HG02981 (cell line): ENCODE data around the gene ALDH8A1.

Experiments
- ATAC-seq: cut with Tn5 transposase; IDR thresholded peaks from one replicate; pipeline ENCODE4 v1.9.1; 2021; ENCODE audit warnings: mild to moderate bottlenecking, moderate library complexity; ENCODE audit not compliant: unreplicated experiment

The ALDH8A1 gene, protein sequence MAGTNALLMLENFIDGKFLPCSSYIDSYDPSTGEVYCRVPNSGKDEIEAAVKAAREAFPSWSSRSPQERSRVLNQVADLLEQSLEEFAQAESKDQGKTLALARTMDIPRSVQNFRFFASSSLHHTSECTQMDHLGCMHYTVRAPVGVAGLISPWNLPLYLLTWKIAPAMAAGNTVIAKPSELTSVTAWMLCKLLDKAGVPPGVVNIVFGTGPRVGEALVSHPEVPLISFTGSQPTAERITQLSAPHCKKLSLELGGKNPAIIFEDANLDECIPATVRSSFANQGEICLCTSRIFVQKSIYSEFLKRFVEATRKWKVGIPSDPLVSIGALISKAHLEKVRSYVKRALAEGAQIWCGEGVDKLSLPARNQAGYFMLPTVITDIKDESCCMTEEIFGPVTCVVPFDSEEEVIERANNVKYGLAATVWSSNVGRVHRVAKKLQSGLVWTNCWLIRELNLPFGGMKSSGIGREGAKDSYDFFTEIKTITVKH

DNA sequence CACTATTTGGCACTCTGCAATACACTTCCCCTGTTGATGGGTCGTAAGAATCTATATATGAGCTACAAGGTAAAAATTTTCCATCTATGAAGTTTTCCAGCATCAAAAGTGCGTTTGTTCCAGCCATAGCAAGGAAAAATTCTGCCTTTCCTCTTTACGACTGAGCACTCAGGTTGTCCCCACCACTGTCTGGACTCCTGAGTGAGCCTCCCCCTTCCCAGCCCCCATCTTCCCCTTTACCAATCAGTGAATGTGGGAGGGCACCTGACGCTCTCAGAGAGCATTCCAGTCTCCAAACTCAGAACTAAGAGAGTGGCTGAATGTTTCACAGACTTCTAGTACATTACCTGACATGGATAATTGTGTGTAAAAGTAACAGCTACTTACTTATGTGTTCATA lies at the start of gene ALDH8A1:
Gene ALDH8A1 (minus strand): TSS at position 175 of the 400 bp plus-strand sequence. CDS start 48 bp downstream, at position 127.
- ATAC-seq = no peak

DNA sequence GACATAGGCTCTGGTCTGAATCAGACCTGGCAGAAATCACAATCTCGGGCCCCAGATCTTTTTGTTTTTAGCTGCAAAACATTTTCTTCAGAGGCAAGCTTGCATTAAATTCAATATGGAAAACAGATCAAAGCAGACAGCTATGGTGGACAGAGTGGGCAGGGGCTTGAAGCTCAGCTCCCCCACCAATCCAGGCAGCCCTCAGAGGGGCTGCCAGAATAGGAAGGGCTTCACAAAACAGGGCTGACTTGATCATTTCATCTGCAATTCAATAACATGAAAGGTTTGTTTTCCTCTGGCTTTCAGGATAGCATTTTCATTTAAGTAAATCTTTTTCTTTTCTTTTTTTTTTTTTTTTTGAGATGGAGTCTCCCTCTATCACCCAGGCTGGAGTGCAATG lies 49.2 kb upstream of the ALDH8A1 start:
- no peak for ATAC-seq

DNA sequence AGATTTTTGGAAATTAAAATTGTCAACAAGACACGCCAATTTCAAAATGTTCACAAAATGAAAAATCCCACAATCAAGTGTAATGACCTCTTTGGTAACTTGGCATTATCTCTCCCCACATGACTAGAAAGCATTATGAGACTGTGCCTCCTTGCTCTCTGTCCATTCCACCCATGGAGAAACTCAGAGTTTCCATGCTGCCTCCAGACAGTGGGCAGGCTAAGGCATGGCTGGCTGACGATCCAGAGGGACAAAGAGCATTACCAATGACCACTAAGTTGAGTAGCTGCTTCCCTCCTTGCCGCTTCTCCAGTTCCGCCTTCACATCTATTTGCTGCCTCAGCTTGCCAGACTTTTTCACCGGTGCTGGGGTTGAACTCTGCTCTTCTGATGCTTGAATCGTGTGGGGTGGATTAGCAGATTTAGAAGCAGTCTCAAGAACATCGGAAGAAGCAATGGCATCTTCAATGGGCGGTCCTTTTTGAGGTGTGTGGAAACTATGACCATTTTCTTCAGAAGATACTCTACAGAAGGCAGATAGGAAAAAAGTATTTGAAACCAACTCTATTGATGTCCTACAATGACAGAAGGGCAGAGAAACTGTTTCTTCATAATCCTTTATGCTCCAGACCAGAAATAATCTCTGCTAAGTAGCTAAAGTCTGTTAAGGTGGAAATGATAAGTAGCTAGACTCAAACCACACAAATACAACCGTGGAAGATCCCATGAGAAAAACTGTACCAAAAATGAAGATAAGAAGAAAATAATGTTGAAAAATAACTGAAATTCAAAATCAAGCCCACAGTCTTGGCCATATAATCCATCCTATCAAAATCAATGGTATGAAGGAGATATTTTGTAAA lies 47.5 kb upstream of the ALDH8A1 start:
- ATAC-seq = no peak

DNA sequence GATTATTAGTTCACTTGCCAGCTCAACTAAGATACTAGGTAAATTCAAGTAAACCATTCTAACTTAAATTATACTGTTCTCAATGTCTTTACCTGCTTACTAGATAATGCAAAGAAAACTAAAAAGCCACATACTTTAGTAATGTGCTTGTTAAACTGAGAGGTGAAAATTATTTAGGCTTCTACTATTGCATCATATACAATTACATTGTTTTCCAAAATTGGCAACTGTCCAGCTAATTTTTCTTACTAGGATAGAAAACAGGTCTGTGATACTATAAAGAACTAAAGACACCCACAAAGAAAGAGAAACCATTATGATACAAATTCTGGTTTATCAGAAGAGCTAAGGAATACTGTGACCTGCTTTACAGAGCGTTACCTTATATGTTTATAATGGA lies 45.6 kb upstream of the ALDH8A1 start:
- no peak for ATAC-seq

DNA sequence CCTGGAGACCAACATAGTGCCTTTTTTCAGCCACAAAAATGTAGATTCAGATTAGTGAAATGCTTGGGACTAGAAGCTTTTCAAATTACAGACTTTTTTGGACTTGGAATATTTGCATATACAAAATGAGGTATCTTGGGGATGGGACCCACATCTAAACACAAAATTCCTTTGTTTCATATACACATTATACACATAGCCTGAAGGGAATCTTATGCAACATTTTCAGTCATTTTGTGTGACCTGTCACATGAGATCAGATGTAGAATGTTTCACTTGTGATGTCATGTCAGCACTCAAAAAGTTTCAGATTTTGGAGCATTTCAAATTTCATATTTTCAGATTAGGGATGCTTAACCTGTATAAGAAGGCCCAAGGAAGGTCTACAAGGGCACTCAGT lies 44.5 kb upstream of the ALDH8A1 start:
- ATAC-seq = no peak

DNA sequence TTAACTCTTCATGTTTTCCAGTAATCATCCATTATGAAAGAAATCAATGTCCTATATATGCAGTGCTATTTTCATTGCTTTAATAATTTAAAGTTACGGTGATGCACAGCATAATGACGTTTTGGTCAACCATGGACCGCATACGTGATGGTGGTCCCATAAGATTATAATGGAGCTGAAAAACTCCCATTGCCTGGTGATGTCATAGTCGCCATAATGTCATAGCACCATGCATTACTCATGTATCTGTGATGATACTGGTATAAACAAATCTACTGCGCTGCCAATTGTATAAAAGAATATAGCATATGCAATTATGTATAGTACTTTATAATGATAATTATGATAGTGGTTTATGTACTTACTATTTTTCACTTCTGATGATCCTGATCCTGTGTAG lies 42.3 kb upstream of the ALDH8A1 start:
- ATAC-seq = no peak

DNA sequence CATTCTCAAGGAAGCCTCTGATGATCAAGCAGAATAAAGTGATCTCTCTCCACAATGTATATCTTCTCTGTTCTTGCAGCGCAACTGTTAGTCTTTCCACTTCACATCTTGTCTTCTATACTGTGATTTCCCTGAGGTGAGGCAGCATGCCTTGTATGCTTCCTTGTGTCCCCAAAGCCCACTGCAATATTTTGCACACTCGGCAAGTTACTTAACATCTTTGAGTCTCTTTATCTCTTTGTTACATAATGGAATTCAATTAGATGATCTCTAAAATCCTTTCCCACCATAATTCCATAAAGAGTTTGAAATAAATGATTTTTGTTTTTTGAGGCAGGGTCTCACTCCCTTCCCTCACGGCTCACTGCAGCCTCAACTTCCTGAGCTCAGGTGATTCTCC lies 40.4 kb upstream of the ALDH8A1 start:
- ATAC-seq = no peak

DNA sequence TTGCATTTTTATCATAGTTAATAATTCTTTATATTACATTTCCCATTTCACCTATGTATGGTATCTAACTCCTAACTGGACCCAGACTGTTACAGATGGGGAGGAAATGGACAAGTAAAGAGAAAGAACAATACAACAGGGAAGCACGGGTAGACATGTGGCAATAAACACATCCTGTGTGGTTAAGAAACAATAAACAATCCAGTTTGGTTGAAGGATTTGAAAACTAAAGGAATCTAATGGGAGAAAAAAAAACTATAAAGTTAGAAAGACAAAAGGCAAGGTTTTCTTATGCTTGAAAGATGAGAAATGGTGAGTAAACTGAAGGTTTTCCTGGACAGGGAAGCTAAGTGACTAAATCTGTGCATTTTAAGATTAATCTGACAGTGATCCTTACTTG lies 34.9 kb upstream of the ALDH8A1 start:
- ATAC-seq = no peak

DNA sequence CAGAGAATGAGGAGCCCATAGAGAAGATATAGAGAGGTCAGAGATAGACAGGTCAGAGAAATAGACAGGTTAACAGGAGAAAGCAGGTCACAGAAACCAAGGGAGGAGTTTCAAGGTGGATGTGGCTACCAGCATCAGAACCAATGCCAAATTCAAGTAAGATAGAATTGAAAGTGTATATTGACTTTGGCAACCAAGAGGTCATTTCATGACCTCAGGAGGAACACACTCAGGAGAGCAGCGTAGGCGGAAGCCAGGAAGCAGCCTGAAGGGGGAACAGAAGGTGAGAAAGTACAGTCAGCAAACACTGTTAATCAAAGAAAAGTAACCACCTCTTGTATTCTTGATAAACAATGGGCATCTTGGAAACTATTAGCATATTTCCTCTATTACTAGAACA lies 33.9 kb upstream of the ALDH8A1 start:
- no peak for ATAC-seq

DNA sequence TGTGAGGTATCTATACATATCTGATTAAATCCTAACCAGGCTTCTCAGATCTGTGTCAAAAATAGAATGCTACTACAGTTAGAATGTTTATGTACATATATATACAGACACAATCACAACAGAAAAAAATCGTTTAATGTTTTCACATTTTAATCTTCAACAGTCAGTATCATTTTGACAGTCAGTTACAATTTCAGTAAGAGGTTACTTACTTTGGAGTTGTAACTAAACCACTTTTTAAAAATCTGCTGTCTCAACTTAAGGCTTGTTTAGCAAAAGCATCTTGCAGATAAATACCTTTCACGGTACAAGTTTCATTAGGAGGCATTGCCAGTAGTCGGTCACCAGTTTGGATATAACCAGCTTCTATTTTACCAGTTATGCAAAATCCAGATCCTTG lies 32.3 kb upstream of the ALDH8A1 start:
- ATAC-seq = no peak

DNA sequence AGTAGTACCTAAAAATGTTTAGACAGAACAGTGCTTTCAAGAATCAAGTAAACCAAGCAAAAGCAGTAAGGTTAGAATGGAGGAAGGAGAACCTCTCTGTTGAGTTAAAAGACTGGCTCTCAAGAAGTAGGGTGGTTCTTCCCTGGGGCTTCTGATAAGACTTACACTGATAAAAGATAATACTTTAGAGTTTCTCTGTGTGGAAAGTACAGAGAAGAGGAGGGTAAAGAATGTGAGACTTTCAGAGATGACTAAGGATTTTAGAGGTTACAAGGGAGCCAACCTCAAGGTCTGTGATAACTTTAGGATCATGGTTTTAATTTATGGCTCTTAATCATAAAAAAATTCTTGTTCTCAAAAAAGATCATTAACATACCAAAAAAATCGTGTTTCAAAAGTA lies 30.9 kb upstream of the ALDH8A1 start:
- no peak for ATAC-seq

DNA sequence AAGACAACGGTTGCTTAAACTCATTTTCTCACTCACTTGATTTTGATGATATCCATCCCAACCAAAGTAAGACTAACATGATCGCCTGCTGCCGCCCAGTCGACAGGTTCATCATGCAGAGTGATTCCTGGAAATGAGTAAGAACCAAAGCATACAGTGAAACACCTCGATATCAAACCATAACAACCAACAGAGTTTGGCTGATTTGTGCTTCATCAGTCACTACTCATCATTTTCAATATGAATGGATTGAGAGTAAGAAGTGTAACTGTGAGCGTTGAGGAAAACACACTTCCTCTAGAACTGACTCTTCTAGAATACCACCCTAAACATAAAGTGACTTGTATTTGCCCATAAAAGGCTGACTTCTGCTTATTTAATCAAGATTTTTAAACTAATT lies 29.2 kb upstream of the ALDH8A1 start:
- ATAC-seq = peak; percentile 91

DNA sequence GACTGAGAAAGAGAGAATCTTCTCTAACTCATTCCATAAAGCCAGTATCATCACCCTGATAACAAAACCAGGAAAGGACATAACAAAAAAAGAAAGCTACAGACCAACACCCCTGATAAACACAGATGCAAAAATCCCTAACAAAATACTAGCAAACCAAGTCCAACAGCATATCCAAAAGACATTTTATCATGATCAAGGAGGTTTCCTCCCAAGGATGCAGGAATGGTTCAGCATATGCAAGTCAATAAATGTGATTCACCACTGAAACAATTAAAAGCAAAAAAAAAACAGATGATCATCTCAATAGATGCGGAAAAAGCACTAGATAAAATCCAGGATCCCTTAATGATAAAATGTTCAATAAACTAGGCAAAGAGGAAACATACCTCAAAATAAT lies 24.5 kb upstream of the ALDH8A1 start:
- ATAC-seq = no peak

DNA sequence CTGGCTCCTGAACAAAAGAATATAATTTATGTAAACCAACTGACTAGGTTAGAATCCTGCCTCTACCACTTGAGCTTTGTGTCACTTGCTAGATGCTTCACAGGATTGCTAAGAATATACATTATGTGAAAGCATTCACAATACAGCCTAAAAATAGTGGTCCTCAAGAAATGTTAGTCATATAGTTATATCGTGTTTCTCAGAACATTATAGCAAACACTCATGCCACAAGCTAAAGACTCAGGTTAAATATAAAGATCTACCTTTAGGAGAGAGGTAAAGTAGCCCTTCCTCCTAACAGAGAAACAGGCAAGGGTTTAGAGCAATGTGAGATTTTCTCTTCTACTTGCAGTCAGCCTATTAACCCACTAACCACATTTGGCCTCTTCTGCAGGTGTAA lies 17.8 kb upstream of the ALDH8A1 start:
- ATAC-seq = no peak

DNA sequence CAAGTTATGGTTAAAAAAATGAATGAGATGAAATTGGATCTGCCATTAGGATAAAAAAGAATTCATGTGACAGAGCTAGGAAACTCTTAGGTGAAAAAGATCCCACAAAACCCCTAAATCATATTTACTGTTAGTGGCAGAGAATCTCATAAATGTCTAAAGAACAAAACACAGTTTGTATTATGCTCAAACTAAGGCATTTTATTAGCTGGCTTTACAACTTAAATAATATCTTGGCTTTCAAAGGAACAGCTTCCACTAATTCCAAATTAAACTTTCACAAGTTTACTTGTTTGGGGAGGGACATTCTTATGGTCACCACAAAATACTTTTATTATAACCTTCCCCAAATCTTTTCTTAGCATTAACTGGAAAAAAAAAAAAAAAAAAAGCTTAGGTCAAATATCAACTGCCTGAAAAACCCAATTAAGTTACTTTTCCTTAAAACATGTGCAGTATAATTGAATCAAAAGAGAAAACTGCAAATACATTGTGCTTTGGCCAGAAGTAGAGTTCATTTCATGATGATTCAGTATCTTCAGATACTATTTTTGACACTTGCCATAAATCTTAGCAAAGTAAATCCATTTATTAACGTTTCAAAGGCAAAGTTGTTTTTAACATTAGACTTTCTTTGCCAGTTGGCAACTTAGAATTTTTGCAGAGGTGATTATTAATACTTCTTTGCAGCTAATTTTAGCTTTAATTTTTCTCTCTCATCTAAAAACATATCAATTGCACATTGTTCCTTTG lies 14.7 kb upstream of the ALDH8A1 start:
- ATAC-seq = no peak

DNA sequence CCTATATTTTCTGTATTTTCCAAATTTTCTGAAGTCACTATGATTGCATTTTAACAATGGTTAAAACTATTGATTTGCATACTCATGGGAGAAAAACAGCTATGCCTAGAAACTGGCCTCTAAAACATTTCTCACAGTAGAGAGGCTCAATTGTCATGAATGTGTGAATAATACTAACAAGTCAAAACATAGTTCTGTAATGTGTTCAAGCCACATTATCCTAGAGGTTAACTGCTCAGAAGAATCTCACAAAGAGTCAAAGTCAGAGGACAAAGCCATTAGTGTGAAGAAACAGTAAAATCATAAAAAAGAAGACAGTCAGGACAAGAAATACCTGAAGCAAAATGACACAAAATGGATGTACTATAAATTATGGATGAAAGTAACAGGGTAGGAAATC lies 12.5 kb upstream of the ALDH8A1 start:
- no peak for ATAC-seq

DNA sequence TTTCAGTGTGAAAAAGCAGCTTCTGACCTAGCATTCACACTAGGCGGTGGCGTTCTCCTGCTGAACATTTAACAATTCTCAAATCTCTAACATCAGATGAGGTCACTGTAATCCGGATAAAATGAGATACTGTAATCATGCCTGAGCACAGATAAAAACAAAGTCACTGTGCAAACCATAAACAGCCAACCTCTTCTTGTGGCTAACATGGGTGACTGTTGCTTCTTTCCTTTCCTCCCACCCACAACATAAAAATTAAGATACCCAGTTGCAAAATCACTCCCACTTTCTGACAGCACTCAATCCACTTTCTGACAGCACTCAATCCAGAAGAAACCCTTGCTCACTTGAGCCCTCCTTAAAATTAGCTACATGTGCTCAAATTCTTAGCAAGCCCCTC lies 11.5 kb upstream of the ALDH8A1 start:
- ATAC-seq = no peak

DNA sequence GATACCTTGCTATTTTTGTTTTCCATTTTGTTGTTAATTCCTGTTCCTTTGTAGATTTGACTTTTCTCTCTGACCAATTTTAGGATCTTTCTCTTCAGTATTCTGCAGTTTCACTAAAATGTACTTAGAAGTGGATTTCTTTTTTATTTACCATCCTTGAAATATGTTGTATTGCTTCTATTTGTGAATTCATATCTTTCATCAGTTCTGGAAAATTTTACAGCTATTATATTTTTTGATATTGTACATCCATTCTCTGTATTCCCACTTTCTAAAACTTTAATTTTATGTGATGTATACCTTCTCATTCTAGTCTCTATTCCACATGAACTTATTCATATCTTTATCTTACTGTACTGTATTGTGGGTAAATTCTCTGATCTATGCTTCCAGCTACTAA lies 9.7 kb upstream of the ALDH8A1 start:
- no peak for ATAC-seq

DNA sequence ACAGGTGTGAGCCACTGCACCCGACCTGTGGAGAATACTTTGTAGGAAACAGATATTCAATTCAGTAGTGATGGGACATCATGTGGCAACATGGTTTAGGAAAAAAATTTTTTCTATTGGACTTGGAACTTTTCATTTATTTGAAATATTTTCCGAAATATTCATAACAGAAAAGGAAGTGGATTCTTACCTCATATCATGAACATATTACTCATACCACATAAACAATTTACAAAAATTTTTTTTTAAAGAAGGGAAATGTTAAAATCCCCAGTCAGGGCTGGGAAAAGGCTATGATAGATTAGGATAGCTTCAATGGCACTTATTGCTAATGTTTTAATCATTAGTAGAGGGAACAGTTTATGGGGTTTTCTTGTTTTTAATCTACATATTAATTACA lies 6.8 kb upstream of the ALDH8A1 start:
- no peak for ATAC-seq

DNA sequence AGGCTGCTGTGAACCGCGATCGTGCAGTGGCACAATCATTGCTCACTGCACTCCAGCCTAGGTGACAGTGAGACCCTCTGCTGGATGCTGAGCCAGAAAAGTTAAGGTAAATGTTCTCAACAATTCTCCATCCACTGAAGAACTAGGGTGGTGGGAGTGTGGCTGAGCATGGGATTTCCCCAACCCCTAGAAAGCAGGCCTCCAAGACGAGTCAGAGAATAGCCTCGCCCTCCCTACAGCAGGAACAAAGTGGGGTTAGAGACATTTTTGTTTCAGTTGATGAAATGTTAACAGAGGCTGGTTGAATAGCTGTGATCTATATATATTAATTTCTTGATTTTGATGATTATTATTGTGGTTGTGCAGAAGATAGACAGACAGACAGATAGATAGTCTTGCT lies 6.1 kb upstream of the ALDH8A1 start:
- ATAC-seq = no peak

DNA sequence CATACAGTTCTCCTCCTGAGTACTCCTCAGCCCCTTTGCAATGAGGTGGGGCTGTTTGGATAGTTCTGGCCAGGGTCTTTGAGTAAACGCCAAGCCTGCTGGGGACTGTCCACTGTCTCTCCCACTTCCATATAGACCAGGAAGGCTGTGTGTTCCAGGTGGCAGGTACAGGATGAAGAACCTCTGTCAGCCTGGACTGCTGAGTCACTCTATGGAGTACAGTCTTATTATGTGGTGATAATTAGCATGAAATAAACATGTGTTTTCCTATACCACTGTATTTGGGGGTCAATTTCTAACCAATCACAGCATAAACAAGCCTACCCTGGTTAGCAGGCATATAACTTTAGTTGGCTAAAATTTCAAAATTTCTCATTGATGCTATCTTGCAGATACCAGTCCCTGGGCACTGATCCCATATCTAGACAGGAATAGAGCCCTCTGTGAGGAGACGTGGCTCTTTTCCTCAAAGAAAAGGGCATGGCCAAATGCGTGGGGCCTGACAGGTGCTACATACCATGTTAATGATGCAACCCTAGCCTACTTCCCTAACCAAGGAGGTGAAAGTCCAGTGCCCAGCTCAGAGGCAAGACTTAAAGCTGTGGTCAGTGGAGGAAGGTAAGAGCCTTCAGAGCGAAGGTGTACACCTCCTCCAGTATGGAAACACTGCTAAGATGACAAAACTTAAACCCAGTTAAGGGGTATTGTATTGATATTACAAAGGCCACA lies 4.5 kb upstream of the ALDH8A1 start:
- no peak for ATAC-seq
